H9 (cell line): ENCODE results near the gene MYH4. TPM values are rescaled to one million over a fixed set of nuclear protein-coding genes. Genes with fewer than 3 reads are reported as not detected.

ENCODE experiments used
- DNase-seq: peaks from one replicate; pipeline ENCODE4 v3.0.0-alpha.2; 2017
- H2AFZ ChIP-seq: one replicate; pipeline ENCODE4 v1.6.1; 2013; ENCODE audit warnings: mild to moderate bottlenecking, low read length, control low read depth, moderate library complexity
- H2AK5ac ChIP-seq: 2 replicates; pipeline ENCODE4 v1.6.1; 2013; ENCODE audit warnings: low read length, control low read depth, mixed read lengths; ENCODE audit not compliant: insufficient read length
- H2BK120ac ChIP-seq: one replicate; pipeline ENCODE4 v1.6.1; 2013; ENCODE audit warnings: low read depth, mild to moderate bottlenecking, low read length, control low read depth, inconsistent platforms; ENCODE audit not compliant: poor library complexity, severe bottlenecking
- H2BK12ac ChIP-seq: 2 replicates; pipeline ENCODE4 v1.6.1; 2013; ENCODE audit warnings: low read length, control low read depth, mixed read lengths, low read depth; ENCODE audit not compliant: insufficient read length
- H2BK15ac ChIP-seq: 2 replicates; pipeline ENCODE4 v1.6.1; 2013; ENCODE audit warnings: low read depth, low read length, control low read depth
- H2BK20ac ChIP-seq: one replicate; pipeline ENCODE4 v1.6.1; 2013; ENCODE audit warnings: low read depth, mild to moderate bottlenecking, low read length, control low read depth, inconsistent platforms; ENCODE audit not compliant: poor library complexity, severe bottlenecking
- H2BK5ac ChIP-seq: 2 replicates; pipeline ENCODE4 v1.6.1; 2013; ENCODE audit warnings: low read length, control low read depth, mixed read lengths; ENCODE audit not compliant: insufficient read length
- H3K14ac ChIP-seq: 2 replicates; pipeline ENCODE4 v1.6.1; 2013; ENCODE audit warnings: low read length, control low read depth; ENCODE audit not compliant: insufficient read depth
- H3K18ac ChIP-seq: 2 replicates; pipeline ENCODE4 v1.6.1; 2013; ENCODE audit warnings: low read depth, mild to moderate bottlenecking, mixed read lengths, low read length, control low read depth; ENCODE audit not compliant: insufficient read length
- H3K23ac ChIP-seq: 2 replicates; pipeline ENCODE4 v1.6.1; 2013; ENCODE audit warnings: low read length, control low read depth, mixed read lengths, low read depth; ENCODE audit not compliant: insufficient read length
- H3K23me2 ChIP-seq: 2 replicates; pipeline ENCODE4 v1.6.1; 2013; ENCODE audit warnings: low read depth, mild to moderate bottlenecking, mixed read lengths, low read length, control low read depth; ENCODE audit not compliant: insufficient read length, poor library complexity, severe bottlenecking
- H3K27ac ChIP-seq: 2 replicates; pipeline ENCODE4 v1.5.1; 2013; ENCODE audit warnings: low read length, control low read depth, mixed read lengths, low read depth; ENCODE audit not compliant: insufficient read length
- H3K27me3 ChIP-seq: 2 replicates; pipeline ENCODE4 v1.6.1; 2013; ENCODE audit warnings: low read length, control low read depth, inconsistent platforms; ENCODE audit not compliant: insufficient read depth
- H3K4ac ChIP-seq: 2 replicates; pipeline ENCODE4 v1.6.1; 2013; ENCODE audit warnings: low read depth, mild to moderate bottlenecking, control low read depth, inconsistent platforms, low read length, moderate library complexity
- H3K4me1 ChIP-seq: 2 replicates; pipeline ENCODE4 v1.6.1; 2013; ENCODE audit warnings: low read length, control low read depth, inconsistent platforms; ENCODE audit not compliant: insufficient read depth
- H3K4me2 ChIP-seq: 2 replicates; pipeline ENCODE4 v1.6.1; 2013; ENCODE audit warnings: low read length, control low read depth, mixed read lengths; ENCODE audit not compliant: insufficient read length, insufficient read depth
- H3K56ac ChIP-seq: 2 replicates; pipeline ENCODE4 v1.6.1; 2013; ENCODE audit warnings: low read depth, mild to moderate bottlenecking, mixed read lengths, low read length, control low read depth; ENCODE audit not compliant: insufficient read length
- H3K79me1 ChIP-seq: 2 replicates; pipeline ENCODE4 v1.6.1; 2013; ENCODE audit warnings: low read depth, mild to moderate bottlenecking, moderate library complexity, low read length, control low read depth, inconsistent platforms; ENCODE audit not compliant: insufficient read depth, poor library complexity, severe bottlenecking
- H3K79me2 ChIP-seq: 2 replicates; pipeline ENCODE4 v1.6.1; 2013; ENCODE audit warnings: low read length, control low read depth, inconsistent platforms; ENCODE audit not compliant: insufficient read depth
- H3K9ac ChIP-seq: 2 replicates; pipeline ENCODE4 v1.6.1; 2013; ENCODE audit warnings: low read length, control low read depth, mixed read lengths; ENCODE audit not compliant: insufficient read length; ENCODE audit errors: extremely low read depth
- H3K9me3 ChIP-seq: one replicate; pipeline ENCODE4 v1.6.1; 2013; ENCODE audit warnings: low read depth, low read length, inconsistent platforms; ENCODE audit not compliant: control insufficient read depth
- H3T11ph ChIP-seq: one replicate; pipeline ENCODE4 v1.6.1; 2013; ENCODE audit warnings: mild to moderate bottlenecking, low read length, control low read depth, inconsistent platforms
- H4K20me1 ChIP-seq: one replicate; pipeline ENCODE4 v1.6.1; 2013; ENCODE audit not compliant: control insufficient read depth, insufficient read length, insufficient read depth
- H4K5ac ChIP-seq: 2 replicates; pipeline ENCODE4 v1.6.1; 2013; ENCODE audit warnings: low read depth, mild to moderate bottlenecking, mixed read lengths, low read length, control low read depth; ENCODE audit not compliant: insufficient read length
- H4K8ac ChIP-seq: replicated peaks from 2 replicates; pipeline ENCODE4 v1.6.1; 2013; ENCODE audit warnings: low read length, control low read depth, mixed read lengths, low read depth; ENCODE audit not compliant: insufficient read length
- H4K91ac ChIP-seq: 2 replicates; pipeline ENCODE4 v1.6.1; 2013; ENCODE audit warnings: low read depth, mild to moderate bottlenecking, moderate library complexity, mixed read lengths, low read length, control low read depth; ENCODE audit not compliant: insufficient read length
- H3K27ac Mint-ChIP-seq, 3 experiments: 2 replicates in 2 of 3; 3 replicates in 1 of 3; pipeline ENCODE4 v1.8.0; 2020 to 2021; ENCODE audit warnings: mixed read lengths in 3 of 3, mild to moderate bottlenecking in 1 of 3, moderate library complexity in 1 of 3
- H3K27me3 Mint-ChIP-seq: 2 replicates; pipeline ENCODE4 v1.8.0; 2021; ENCODE audit warnings: low read depth, mild to moderate bottlenecking, moderate library complexity, mixed read lengths
- H3K36me3 Mint-ChIP-seq, 3 experiments: 2 replicates in 2 of 3; 3 replicates in 1 of 3; pipeline ENCODE4 v1.8.0; 2020 to 2021; ENCODE audit warnings: low read depth in 3 of 3, mixed read lengths in 3 of 3; ENCODE audit not compliant: insufficient read depth in 1 of 3
- H3K4me1 Mint-ChIP-seq, 2 experiments: 2 replicates each; pipeline ENCODE4 v1.8.0; 2020; ENCODE audit warnings: mixed read lengths in 2 of 2
- H3K4me3 Mint-ChIP-seq, 2 experiments: 2 replicates in 1 of 2; 3 replicates in 1 of 2; pipeline ENCODE4 v1.8.0; 2020 to 2021; ENCODE audit warnings: mild to moderate bottlenecking in 2 of 2, mixed read lengths in 2 of 2, moderate library complexity in 1 of 2
- H3K9me3 Mint-ChIP-seq, 2 experiments: 2 replicates in 1 of 2; 3 replicates in 1 of 2; pipeline ENCODE4 v1.8.0; 2020; ENCODE audit warnings: mild to moderate bottlenecking in 2 of 2, mixed read lengths in 2 of 2, moderate library complexity in 1 of 2
- whole genome bisulfite sequencing: extraction: QIAGEN DNeasy Blood & Tissue Kit; methylation state at CpG from one replicate; pipeline ENCODE4 v1.1.7; 2013; ENCODE audit warnings: missing lambda C conversion rate, low lambda C conversion rate, mixed read lengths; ENCODE audit not compliant: insufficient read length; ENCODE audit errors: extremely low coverage; 5-methylcytosine and 5-hydroxymethylcytosine counted together
- total RNA-seq: library from RNA; stranded (reverse); gene quantifications from 2 replicates; pipeline ENCODE4 v1.2.1, GENCODE V29; 2021
- TF ChIP-seq, protein P1 (sequence below): fragments of 200-600 bp; sonication (generic); conservative IDR thresholded peaks from 3 replicates; pipeline ENCODE4 v1.8.0; 2021; ENCODE audit warnings: antibody characterized with exemption, mild to moderate bottlenecking

Gene MYH4
- total RNA-seq, 1 experiment from 2014 or later = not detected

- Histone ChIP-seq H3T11ph (no peak overlapping the region), H4K20me1 (no peaks in the 10 kb centered on the region), H2BK5ac (no peak overlapping the region), H3K4me2 (no peak overlapping the region), H3K4ac (no peak overlapping the region), H3K4me1 (no peaks in the 10 kb centered on the region), H2BK15ac (no peak overlapping the region), H2BK12ac (no peak overlapping the region), H3K23ac (no peak overlapping the region), H3K23me2 (no peaks in the 10 kb centered on the region), H2AFZ (no peak overlapping the region), H4K91ac (no peak overlapping the region), H3K9ac (no peak overlapping the region), H3K56ac (no peak overlapping the region), H2BK120ac (no peak overlapping the region), H3K9me3 (no peaks in the 10 kb centered on the region), H4K8ac (no peak overlapping the region), H3K18ac (no peak overlapping the region), H3K79me2 (no peaks in the 10 kb centered on the region), H2BK20ac (no peak overlapping the region), H3K14ac (no peak overlapping the region), H3K27ac (no peak overlapping the region), H3K27me3 (no peaks in the 10 kb centered on the region), H3K79me1 (no peaks in the 10 kb centered on the region), H4K5ac (no peak overlapping the region), H2AK5ac (no peak overlapping the region)
- Mint-ChIP-seq H3K36me3 (no peaks in the 10 kb centered on the region), H3K27me3 (no peaks in the 10 kb centered on the region), H3K27ac (no peak overlapping the region), H3K4me1 (peaks cover 0 to 4% of the 10 kb centered on the region in 2 experiments; a peak in 2 of 4 replicates), H3K9me3 (no peaks in the 10 kb centered on the region), H3K4me3 (no peak overlapping the region)
- no CpG with 5 or more reads among the region's 2 CpGs for WGBS
- DNase-seq = no peak
- TF ChIP-seq, protein P1, sequence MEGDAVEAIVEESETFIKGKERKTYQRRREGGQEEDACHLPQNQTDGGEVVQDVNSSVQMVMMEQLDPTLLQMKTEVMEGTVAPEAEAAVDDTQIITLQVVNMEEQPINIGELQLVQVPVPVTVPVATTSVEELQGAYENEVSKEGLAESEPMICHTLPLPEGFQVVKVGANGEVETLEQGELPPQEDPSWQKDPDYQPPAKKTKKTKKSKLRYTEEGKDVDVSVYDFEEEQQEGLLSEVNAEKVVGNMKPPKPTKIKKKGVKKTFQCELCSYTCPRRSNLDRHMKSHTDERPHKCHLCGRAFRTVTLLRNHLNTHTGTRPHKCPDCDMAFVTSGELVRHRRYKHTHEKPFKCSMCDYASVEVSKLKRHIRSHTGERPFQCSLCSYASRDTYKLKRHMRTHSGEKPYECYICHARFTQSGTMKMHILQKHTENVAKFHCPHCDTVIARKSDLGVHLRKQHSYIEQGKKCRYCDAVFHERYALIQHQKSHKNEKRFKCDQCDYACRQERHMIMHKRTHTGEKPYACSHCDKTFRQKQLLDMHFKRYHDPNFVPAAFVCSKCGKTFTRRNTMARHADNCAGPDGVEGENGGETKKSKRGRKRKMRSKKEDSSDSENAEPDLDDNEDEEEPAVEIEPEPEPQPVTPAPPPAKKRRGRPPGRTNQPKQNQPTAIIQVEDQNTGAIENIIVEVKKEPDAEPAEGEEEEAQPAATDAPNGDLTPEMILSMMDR = no peak
Observed at GRCh38 chr17:10429421-10430045, 39.8 kb downstream of the MYH4 start.
